Stimulated activated naive CD8-positive, alpha-beta T cell treated with anti-CD3 and anti-CD28 coated beads, Interleukin-15, amount 100 ng/mL, for 72 hours (primary cell): ENCODE results near the gene ADCY2.
A peak's percentile ranks its signal among the peaks of the same experiment; 100 is the strongest.

Experiments
- ATAC-seq: fragments of 150-1000 bp; cut with Tn5 transposase; 2 replicates; pipeline ENCODE4 v1.10.0; 2021; ENCODE audit warnings: mild to moderate bottlenecking, moderate library complexity
- DNase-seq, 2 donors: peaks; one replicate each; pipeline ENCODE4 v3.0.0; 2021 to 2022
- H3K27ac Mint-ChIP-seq, 2 donors: one replicate each; pipeline ENCODE4 v1.8.0; 2022; ENCODE audit warnings: mild to moderate bottlenecking in 2 of 2, mixed read lengths in 2 of 2, moderate library complexity in 2 of 2
- H3K27me3 Mint-ChIP-seq: one replicate; pipeline ENCODE4 v1.8.0; 2022; ENCODE audit warnings: mixed read lengths
- H3K4me1 Mint-ChIP-seq: one replicate; pipeline ENCODE4 v1.8.0; 2022; ENCODE audit warnings: mild to moderate bottlenecking, mixed read lengths
- H3K4me3 Mint-ChIP-seq, 2 donors: one replicate each; pipeline ENCODE4 v1.8.0; 2022; ENCODE audit warnings: mild to moderate bottlenecking in 2 of 2, mixed read lengths in 2 of 2, moderate library complexity in 1 of 2
- H3K9me3 Mint-ChIP-seq, 2 donors: one replicate each; pipeline ENCODE4 v1.8.0; 2022; ENCODE audit warnings: mixed read lengths in 2 of 2

ADCY2 gene

GRCh38 chr5:7873216-7873615 is 477.3 kb downstream of the ADCY2 start:
- Mint-ChIP-seq H3K27ac (peak overlapping the region in 1 of 2 donors; percentile 79), H3K4me3 (peak overlapping the region; percentile 5 to 75), H3K27me3 (no peaks in the 10 kb centered on the region), H3K9me3 (no peaks in the 10 kb centered on the region), H3K4me1 (peaks cover 72% of the 10 kb centered on the region)
- ATAC-seq (peak; percentile 32), DNase-seq (peak in 1 of 2 donors; percentile 62)

DNA sequence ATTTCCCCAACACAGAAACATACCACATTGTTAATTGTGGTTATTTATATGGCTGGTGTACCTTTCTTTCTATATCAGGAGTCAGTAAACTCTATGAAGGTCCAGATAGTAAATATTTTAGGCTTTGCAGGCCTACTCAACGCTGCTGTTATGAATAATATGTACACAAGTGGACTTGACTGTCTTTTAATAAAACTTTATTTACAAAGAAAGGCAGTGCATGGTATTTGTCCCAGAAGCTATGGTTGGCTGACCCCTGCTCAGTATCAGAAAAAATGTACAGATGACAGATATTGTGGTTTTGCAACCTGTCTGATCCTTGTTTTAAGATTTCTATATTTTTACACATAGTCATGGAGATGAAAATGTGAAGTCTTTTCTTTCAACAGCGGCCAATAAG is 478.7 kb downstream of the ADCY2 start:
- no peak overlapping the region for H3K4me3 Mint-ChIP-seq
- H3K9me3 Mint-ChIP-seq: no peaks in the 10 kb centered on the region
- peaks cover 84% of the 10 kb centered on the region for H3K4me1 Mint-ChIP-seq
- DNase-seq (no peak), ATAC-seq (no peak)
- no peaks in the 10 kb centered on the region for H3K27me3 Mint-ChIP-seq
- H3K27ac Mint-ChIP-seq: no peak overlapping the region

DNA sequence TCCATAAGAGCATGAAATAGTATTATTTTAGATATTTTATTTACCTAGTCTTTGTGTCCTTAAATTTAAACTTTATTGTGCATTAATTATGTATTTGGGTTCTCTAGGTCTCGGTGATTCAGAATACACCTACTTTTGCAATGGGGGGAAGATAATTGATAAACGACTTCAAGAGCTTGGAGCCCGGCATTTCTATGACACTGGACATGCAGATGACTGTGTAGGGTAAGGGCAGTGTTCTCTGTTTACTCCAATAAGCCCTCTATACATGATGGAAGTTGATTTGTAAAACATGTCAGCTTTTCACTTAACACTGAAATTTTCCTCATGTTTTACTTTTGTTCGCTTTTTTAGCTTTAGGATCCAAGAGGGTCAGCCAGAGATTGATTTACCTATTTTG is 479.2 kb downstream of the ADCY2 start:
- Mint-ChIP-seq H3K4me1 (peaks cover 84% of the 10 kb centered on the region), H3K27me3 (no peaks in the 10 kb centered on the region), H3K9me3 (no peaks in the 10 kb centered on the region), H3K27ac (no peak overlapping the region), H3K4me3 (no peak overlapping the region)
- DNase-seq (no peak), ATAC-seq (no peak)

- DNase-seq (peak in 1 of 2 donors; percentile 54), ATAC-seq (peak; percentile 77)
- peak overlapping the region; percentile 21 to 27 for H3K27ac Mint-ChIP-seq
- peak overlapping the region in 1 of 2 donors; percentile 53 for H3K4me3 Mint-ChIP-seq
- H3K27me3 Mint-ChIP-seq: no peaks in the 10 kb centered on the region
- peaks cover 84% of the 10 kb centered on the region for H3K4me1 Mint-ChIP-seq
- no peaks in the 10 kb centered on the region for H3K9me3 Mint-ChIP-seq
These were observed 480.9 kb downstream of the ADCY2 start for GRCh38 chr5:7876867-7877266.

DNA sequence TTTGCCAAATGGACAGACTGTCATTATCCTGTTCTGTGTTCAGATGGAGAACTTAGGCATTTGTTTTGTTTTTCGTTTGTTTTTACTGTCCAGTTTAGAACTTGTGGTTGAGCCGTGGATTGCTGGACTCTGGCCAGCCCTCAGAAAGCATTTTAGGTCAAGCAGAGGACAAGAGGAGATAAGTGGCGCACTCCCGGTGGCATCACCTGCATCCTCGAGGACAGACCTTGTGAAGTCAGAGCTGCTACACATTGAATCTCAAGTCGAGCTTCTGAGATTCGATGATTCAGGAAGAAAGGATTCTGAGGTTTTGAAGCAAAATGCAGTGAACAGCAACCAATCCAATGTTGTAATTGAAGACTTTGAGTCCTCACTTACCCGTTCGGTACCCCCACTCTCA is 481.9 kb downstream of the ADCY2 start:
- Mint-ChIP-seq H3K27ac (peak overlapping the region; percentile 89 to 93), H3K4me1 (peaks cover 79% of the 10 kb centered on the region), H3K9me3 (no peaks in the 10 kb centered on the region), H3K27me3 (no peaks in the 10 kb centered on the region), H3K4me3 (peak overlapping the region; percentile 49 to 65)
- DNase-seq (no peak), ATAC-seq (no peak)

DNA sequence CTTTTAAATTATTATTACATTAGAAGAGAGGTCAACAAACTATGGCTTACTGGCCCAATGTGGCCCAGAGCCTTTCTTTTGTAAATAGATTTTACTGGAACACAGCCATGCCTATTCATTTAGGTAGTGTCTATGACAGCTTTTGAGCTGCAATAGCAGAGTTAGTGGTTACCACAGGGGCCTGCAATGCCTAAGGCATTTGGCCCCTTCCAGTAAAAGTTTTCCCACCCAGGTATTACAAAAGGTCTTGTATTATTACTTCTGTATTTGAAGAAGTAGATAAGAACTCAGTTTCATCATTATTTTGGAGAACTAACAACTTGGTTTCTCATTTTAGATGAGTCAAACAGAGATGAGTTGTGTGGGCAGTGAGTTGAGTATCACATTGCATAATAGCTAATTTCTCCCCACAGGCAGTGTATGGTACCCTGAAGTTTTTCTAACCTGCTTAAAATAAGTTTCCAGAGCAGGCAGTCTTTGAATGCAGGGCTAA is 482.5 kb downstream of the ADCY2 start:
- ATAC-seq (peak; percentile 89), DNase-seq (peak; percentile 33 to 61)
- Mint-ChIP-seq H3K9me3 (no peaks in the 10 kb centered on the region), H3K27me3 (no peaks in the 10 kb centered on the region), H3K4me1 (peaks cover 73% of the 10 kb centered on the region), H3K4me3 (peak overlapping the region; percentile 49 to 65), H3K27ac (peak overlapping the region; percentile 92 to 93)
